Measurements from ENCODE around the gene MEPCE. TPM values are rescaled to one million over a fixed set of nuclear protein-coding genes. Genes with fewer than 3 reads are reported as not detected.

The MEPCE gene
- total RNA-seq, 1 donor from 2014 or later: 30.5 TPM

GRCh38 chr7:100431286-100431735, 1.7 kb downstream of the MEPCE start:
- H3K27ac Mint-ChIP-seq (ENCODE audit: unreplicated experiment): peak overlapping the region; percentile 48
- no peaks in the 10 kb centered on the region for H3K9me3 Mint-ChIP-seq (ENCODE audit: unreplicated experiment)
- peaks cover 27% of the 10 kb centered on the region for H3K27me3 Mint-ChIP-seq (ENCODE audit: unreplicated experiment)
- H3K36me3 Mint-ChIP-seq (ENCODE audit: low read depth, unreplicated experiment): peaks cover 44% of the 10 kb centered on the region
- peak overlapping the region; percentile 94 for H3K4me3 Mint-ChIP-seq (ENCODE audit: unreplicated experiment)
- TF ChIP-seq, protein P1, sequence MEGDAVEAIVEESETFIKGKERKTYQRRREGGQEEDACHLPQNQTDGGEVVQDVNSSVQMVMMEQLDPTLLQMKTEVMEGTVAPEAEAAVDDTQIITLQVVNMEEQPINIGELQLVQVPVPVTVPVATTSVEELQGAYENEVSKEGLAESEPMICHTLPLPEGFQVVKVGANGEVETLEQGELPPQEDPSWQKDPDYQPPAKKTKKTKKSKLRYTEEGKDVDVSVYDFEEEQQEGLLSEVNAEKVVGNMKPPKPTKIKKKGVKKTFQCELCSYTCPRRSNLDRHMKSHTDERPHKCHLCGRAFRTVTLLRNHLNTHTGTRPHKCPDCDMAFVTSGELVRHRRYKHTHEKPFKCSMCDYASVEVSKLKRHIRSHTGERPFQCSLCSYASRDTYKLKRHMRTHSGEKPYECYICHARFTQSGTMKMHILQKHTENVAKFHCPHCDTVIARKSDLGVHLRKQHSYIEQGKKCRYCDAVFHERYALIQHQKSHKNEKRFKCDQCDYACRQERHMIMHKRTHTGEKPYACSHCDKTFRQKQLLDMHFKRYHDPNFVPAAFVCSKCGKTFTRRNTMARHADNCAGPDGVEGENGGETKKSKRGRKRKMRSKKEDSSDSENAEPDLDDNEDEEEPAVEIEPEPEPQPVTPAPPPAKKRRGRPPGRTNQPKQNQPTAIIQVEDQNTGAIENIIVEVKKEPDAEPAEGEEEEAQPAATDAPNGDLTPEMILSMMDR (IDR thresholded peaks at IDR 0.05; ENCODE audit: unreplicated experiment): no peak
- no peak for DNase-seq (ENCODE audit: low spot score)
- H3K4me1 Mint-ChIP-seq (ENCODE audit: unreplicated experiment): peaks cover 45% of the 10 kb centered on the region

GRCh38 chr7:100432053-100432452, 2.4 kb downstream of the MEPCE start:
- no peak for DNase-seq (ENCODE audit: low spot score)
- peaks cover 45% of the 10 kb centered on the region for H3K4me1 Mint-ChIP-seq (ENCODE audit: unreplicated experiment)
- peaks cover 44% of the 10 kb centered on the region for H3K36me3 Mint-ChIP-seq (ENCODE audit: low read depth, unreplicated experiment)
- peak overlapping the region; percentile 94 for H3K4me3 Mint-ChIP-seq (ENCODE audit: unreplicated experiment)
- H3K9me3 Mint-ChIP-seq (ENCODE audit: unreplicated experiment): no peaks in the 10 kb centered on the region
- TF ChIP-seq, protein P1 (IDR thresholded peaks at IDR 0.05; ENCODE audit: unreplicated experiment): no peak
- peaks cover 27% of the 10 kb centered on the region for H3K27me3 Mint-ChIP-seq (ENCODE audit: unreplicated experiment)
- peak overlapping the region; percentile 6 for H3K27ac Mint-ChIP-seq (ENCODE audit: unreplicated experiment)

DNA sequence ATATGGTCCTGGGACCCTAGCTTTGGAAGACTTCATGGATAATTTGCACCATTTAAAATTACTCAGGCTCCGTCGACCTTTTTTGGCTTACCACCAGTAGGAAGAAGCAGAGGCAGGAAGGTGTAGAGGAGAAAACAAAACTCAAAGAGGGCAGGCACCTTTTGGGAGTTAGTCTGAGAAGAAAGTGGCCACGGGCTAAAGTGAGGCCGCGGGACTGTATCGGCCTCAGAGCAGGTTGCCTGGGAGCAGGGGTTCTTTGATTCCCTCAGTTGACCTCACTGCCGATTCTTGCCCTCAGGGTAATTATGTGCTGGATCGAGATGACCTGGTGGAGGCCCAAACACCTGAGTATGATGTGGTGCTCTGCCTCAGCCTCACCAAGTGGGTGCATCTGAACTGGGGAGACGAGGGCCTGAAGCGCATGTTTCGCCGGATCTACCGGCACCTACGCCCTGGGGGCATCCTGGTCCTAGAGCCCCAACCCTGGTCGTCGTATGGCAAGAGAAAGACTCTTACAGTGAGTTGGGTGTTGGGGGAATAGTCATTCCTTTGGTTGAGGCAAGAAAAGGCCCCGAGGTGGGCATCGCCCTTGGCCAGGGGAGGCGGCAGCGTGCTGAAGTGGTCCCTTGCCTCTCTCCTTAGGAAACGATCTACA, 3.1 kb downstream of the MEPCE start:
- TF ChIP-seq, protein P1 (IDR thresholded peaks at IDR 0.05; ENCODE audit: unreplicated experiment): no peak
- DNase-seq (ENCODE audit: low spot score): no peak
- H3K4me3 Mint-ChIP-seq (ENCODE audit: unreplicated experiment): peak overlapping the region; percentile 94
- peaks cover 44% of the 10 kb centered on the region for H3K36me3 Mint-ChIP-seq (ENCODE audit: low read depth, unreplicated experiment)
- H3K27me3 Mint-ChIP-seq (ENCODE audit: unreplicated experiment): peaks cover 27% of the 10 kb centered on the region
- H3K4me1 Mint-ChIP-seq (ENCODE audit: unreplicated experiment): peaks cover 45% of the 10 kb centered on the region
- H3K9me3 Mint-ChIP-seq (ENCODE audit: unreplicated experiment): no peaks in the 10 kb centered on the region
- H3K27ac Mint-ChIP-seq (ENCODE audit: unreplicated experiment): peak overlapping the region; percentile 39

DNA sequence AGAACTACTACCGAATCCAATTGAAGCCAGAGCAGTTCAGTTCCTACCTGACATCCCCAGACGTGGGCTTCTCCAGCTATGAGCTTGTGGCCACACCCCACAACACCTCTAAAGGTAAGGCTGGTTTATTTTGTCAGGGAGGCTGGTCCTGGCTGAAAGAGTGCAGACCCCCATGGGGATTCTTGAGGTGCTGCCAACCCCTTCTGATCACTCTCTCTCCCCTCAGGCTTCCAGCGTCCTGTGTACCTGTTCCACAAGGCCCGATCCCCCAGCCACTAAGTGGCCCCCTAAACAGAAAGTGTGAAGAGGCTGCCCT, 3.6 kb downstream of the MEPCE start:
- Mint-ChIP-seq H3K4me1 (ENCODE audit: unreplicated experiment) (peaks cover 48% of the 10 kb centered on the region), H3K4me3 (ENCODE audit: unreplicated experiment) (no peak overlapping the region), H3K27ac (ENCODE audit: unreplicated experiment) (no peak overlapping the region), H3K27me3 (ENCODE audit: unreplicated experiment) (peaks cover 25% of the 10 kb centered on the region), H3K9me3 (ENCODE audit: unreplicated experiment) (no peaks in the 10 kb centered on the region), H3K36me3 (ENCODE audit: low read depth, unreplicated experiment) (peaks cover 43% of the 10 kb centered on the region)
- no peak for DNase-seq (ENCODE audit: low spot score)
- TF ChIP-seq, protein P1 (IDR thresholded peaks at IDR 0.05; ENCODE audit: unreplicated experiment): no peak

DNA sequence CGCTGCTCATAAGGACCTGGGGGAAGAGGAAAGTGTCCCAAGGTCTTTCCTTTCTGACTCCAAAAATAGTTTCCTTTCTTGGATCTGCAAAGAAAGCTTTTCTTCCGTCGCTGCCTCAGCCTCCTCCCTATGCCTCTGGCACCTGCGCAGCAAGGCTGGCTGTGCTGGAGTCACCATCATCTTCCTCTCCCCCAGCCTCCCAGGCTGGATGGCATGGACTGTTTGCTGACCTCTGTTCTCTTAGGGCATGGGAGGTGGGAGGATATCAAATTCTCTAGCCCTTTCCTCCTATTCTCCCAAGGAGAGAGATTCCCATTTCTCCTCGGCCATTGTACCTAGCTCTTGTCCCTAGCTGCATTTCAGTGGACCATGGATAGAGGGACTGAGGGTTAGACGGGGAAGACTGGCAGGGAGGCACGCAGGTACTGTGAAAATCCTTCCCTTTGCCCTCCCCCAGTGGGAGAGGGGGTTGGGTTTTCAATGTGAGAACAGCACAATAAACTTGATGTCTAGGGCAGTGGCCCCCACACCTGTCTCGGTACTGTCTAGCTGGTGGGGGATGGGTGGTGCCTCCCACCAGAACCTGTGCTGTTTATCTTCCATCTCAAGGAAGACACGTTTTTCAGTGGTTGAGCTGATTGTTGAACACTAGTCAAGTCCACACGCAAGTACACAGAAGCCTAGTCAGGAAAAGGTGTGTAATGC, 4.1 kb downstream of the MEPCE start:
- peak overlapping the region; percentile 94 for H3K4me3 Mint-ChIP-seq (ENCODE audit: unreplicated experiment)
- H3K36me3 Mint-ChIP-seq (ENCODE audit: low read depth, unreplicated experiment): peaks cover 38% of the 10 kb centered on the region
- peaks cover 21% of the 10 kb centered on the region for H3K27me3 Mint-ChIP-seq (ENCODE audit: unreplicated experiment)
- peaks cover 50% of the 10 kb centered on the region for H3K4me1 Mint-ChIP-seq (ENCODE audit: unreplicated experiment)
- no peaks in the 10 kb centered on the region for H3K9me3 Mint-ChIP-seq (ENCODE audit: unreplicated experiment)
- DNase-seq (ENCODE audit: low spot score): no peak
- H3K27ac Mint-ChIP-seq (ENCODE audit: unreplicated experiment): peak overlapping the region; percentile 38
- TF ChIP-seq, protein P1 (IDR thresholded peaks at IDR 0.05; ENCODE audit: unreplicated experiment): no peak
